K562 (cell line): ENCODE data around the gene DLGAP1. TPM values are rescaled to one million over a fixed set of nuclear protein-coding genes. Genes with fewer than 3 reads are reported as not detected.

Experiments used
- ATF1 ChIP-seq, 2 experiments: fragments of 450-650 bp in 1 of 2; IDR thresholded peaks; 2 replicates each; pipeline ENCODE4 v1.6.1; 2016; ENCODE audit warnings: missing compliant biosample characterization in 1 of 2, missing genetic modification characterization in 1 of 2
- BRCA1 ChIP-seq, 2 experiments: fragments of 450-650 bp in 1 of 2; sonication (generic) in 1 of 2; formaldehyde crosslinking in 1 of 2; IDR thresholded peaks; 2 replicates each; pipeline versions ENCODE4 v1.5.0 to v1.6.1; 2017 to 2020; ENCODE audit warnings: mild to moderate bottlenecking in 1 of 2, missing genetic modification reagents in 1 of 2
- CHD2 ChIP-seq: IDR thresholded peaks from 2 replicates; pipeline ENCODE4 v1.6.1; 2011; ENCODE audit warnings: low read depth, low read length
- EGR1 ChIP-seq: fragments of 450-650 bp; conservative IDR thresholded peaks from 2 replicates; pipeline ENCODE4 v1.6.1; 2017; ENCODE audit warnings: mild to moderate bottlenecking
- EP300 ChIP-seq: IDR thresholded peaks from 2 replicates; pipeline ENCODE4 v1.6.1; 2012; ENCODE audit warnings: low read length, improper control_type of control experiment
- GTF2F1 ChIP-seq: IDR thresholded peaks from 2 replicates; pipeline ENCODE4 v1.6.1; 2011; ENCODE audit warnings: low read depth, low read length, improper control_type of control experiment
- MAFG ChIP-seq: fragments of 450-650 bp; conservative IDR thresholded peaks from 2 replicates; pipeline ENCODE4 v1.6.1; 2016; ENCODE audit warnings: missing genetic modification characterization, missing compliant biosample characterization
- MYC ChIP-seq, 2 experiments: fragments of 250-450 bp in 1 of 2; sonication (Bioruptor Pico) in 1 of 2; IDR thresholded peaks; 2 replicates each; pipeline versions ENCODE4 v1.5.1 to v1.6.1; 2012 to 2021; ENCODE audit warnings: low read depth in 2 of 2, borderline replicate concordance in 1 of 2, improper control_type of control experiment in 1 of 2, low read length in 1 of 2, mild to moderate bottlenecking in 1 of 2, moderate library complexity in 1 of 2
- MYNN ChIP-seq, 2 experiments: sonication (generic); formaldehyde crosslinking in 1 of 2; IDR thresholded peaks; 2 replicates each; pipeline versions ENCODE4 v1.5.0 to v1.6.1; 2016 to 2020; ENCODE audit warnings: antibody characterized with exemption in 1 of 2, missing genetic modification reagents in 1 of 2
- OTX1 ChIP-seq: fragments of 450-650 bp; formaldehyde crosslinking; IDR thresholded peaks from 2 replicates; pipeline ENCODE4 v1.4.0; 2022; ENCODE audit warnings: mild to moderate bottlenecking
- POLR3G ChIP-seq: IDR thresholded peaks from 2 replicates; pipeline ENCODE4 v1.6.1; 2011; ENCODE audit not compliant: insufficient read length, insufficient replicate concordance; ENCODE audit errors: extremely low read depth
- SIN3A ChIP-seq, 2 experiments: fragments of 150-350 bp in 1 of 2; IDR thresholded peaks; 2 replicates each; pipeline ENCODE4 v1.6.1; 2011 to 2016; ENCODE audit warnings: borderline replicate concordance in 2 of 2, low read depth in 2 of 2, low read length in 2 of 2, mild to moderate bottlenecking in 2 of 2, moderate library complexity in 2 of 2; ENCODE audit not compliant: control insufficient read depth in 1 of 2
- SMAD1 ChIP-seq: fragments of 150-350 bp; IDR thresholded peaks from 2 replicates; pipeline ENCODE4 v1.6.1; 2014; ENCODE audit warnings: low read length, low read depth; ENCODE audit not compliant: partially characterized antibody
- SMAD2 ChIP-seq: fragments of 150-350 bp; IDR thresholded peaks from 2 replicates; pipeline ENCODE4 v1.6.1; 2014; ENCODE audit warnings: low read depth, mild to moderate bottlenecking, low read length
- TBP ChIP-seq: optimal IDR thresholded peaks from 2 replicates; pipeline ENCODE3; 2011; ENCODE audit warnings: low read depth, low read length, improper control_type of control experiment
- XRCC3 ChIP-seq: fragments of 450-650 bp; IDR thresholded peaks from 2 replicates; pipeline ENCODE4 v1.6.1; 2017; ENCODE audit warnings: mild to moderate bottlenecking, moderate library complexity
- XRCC5 ChIP-seq: fragments of 200-400 bp; formaldehyde crosslinking; IDR thresholded peaks from 2 replicates; pipeline ENCODE4 v1.6.1; 2017; ENCODE audit warnings: low read depth, mild to moderate bottlenecking, low read length
- ZBTB1 ChIP-seq: sonication (generic); formaldehyde crosslinking; IDR thresholded peaks from 2 replicates; pipeline ENCODE4 v1.8.1; 2023; ENCODE audit warnings: missing genetic modification reagents, low read depth, mild to moderate bottlenecking, borderline replicate concordance
- ZBTB17 ChIP-seq: fragments of 450-650 bp; formaldehyde crosslinking; IDR thresholded peaks from 2 replicates; pipeline ENCODE4 v1.4.0; 2020; ENCODE audit warnings: mild to moderate bottlenecking
- ZC3H8 ChIP-seq: fragments of 450-650 bp; IDR thresholded peaks from 2 replicates; pipeline ENCODE4 v1.6.1; 2017
- ZKSCAN3 ChIP-seq: fragments of 250-450 bp; sonication (Bioruptor Pico); IDR thresholded peaks from 2 replicates; pipeline ENCODE4 v1.4.0; 2020
- ZNF124 ChIP-seq: sonication (generic); formaldehyde crosslinking; IDR thresholded peaks from 2 replicates; pipeline ENCODE4 v1.8.1; 2022; ENCODE audit warnings: missing genetic modification reagents
- ZNF282 ChIP-seq: sonication (generic); formaldehyde crosslinking; IDR thresholded peaks from 2 replicates; pipeline ENCODE4 v1.8.1; 2023; ENCODE audit warnings: missing genetic modification reagents
- ZNF79 ChIP-seq: fragments of 250-450 bp; sonication (Bioruptor Pico); IDR thresholded peaks from 2 replicates; pipeline ENCODE4 v1.4.0; 2020; ENCODE audit warnings: low read depth, mild to moderate bottlenecking, moderate library complexity
- polyA plus RNA-seq, 8 experiments: library from polyadenylated mRNA; depleted of rRNA in 4 of 8; stranded (reverse) in 5 of 8; unstranded in 3 of 8; fragments of >200 nt; fragmentation: Nextera tagmentation in 2 of 8; fragmentation: Illumina TruSeq in 1 of 8; extraction: Ambion mirVana in 2 of 8; extraction: Trizol in 1 of 8; gene quantifications; 2 replicates each; pipeline versions ENCODE4 v1.2.1 to v1.2.3, GENCODE V29; 2011 to 2014; ENCODE audit warnings: inconsistent platforms in 1 of 8, missing spikeins in 1 of 8
- total RNA-seq, 7 experiments: library from RNA; depleted of rRNA in 6 of 7; stranded (reverse); fragments of >200 nt in 6 of 7; fragmentation: Illumina TruSeq in 2 of 7; extraction: Trizol in 2 of 7; gene quantifications; 2 replicates each; pipeline versions ENCODE4 v1.2.1 to v1.2.3, GENCODE V29; 2011 to 2021; ENCODE audit warnings: low replicate concordance in 1 of 7
- TF ChIP-seq, protein P1 (sequence below): fragments of 250-450 bp; sonication (Bioruptor Pico); IDR thresholded peaks from 2 replicates; pipeline ENCODE4 v1.5.0; 2020; ENCODE audit warnings: mild to moderate bottlenecking
- TF ChIP-seq, protein P2 (sequence below): fragments of 250-450 bp; sonication (Bioruptor Pico); IDR thresholded peaks from 2 replicates; pipeline ENCODE4 v1.4.0; 2020

The DLGAP1 gene
- total and polyA plus RNA-seq, 9 of the 15 experiments (the other 6 are each of a cell fraction or from before 2014, with no cell fraction given): 0.04 to 0.22 (median 0.08) TPM

DNA sequence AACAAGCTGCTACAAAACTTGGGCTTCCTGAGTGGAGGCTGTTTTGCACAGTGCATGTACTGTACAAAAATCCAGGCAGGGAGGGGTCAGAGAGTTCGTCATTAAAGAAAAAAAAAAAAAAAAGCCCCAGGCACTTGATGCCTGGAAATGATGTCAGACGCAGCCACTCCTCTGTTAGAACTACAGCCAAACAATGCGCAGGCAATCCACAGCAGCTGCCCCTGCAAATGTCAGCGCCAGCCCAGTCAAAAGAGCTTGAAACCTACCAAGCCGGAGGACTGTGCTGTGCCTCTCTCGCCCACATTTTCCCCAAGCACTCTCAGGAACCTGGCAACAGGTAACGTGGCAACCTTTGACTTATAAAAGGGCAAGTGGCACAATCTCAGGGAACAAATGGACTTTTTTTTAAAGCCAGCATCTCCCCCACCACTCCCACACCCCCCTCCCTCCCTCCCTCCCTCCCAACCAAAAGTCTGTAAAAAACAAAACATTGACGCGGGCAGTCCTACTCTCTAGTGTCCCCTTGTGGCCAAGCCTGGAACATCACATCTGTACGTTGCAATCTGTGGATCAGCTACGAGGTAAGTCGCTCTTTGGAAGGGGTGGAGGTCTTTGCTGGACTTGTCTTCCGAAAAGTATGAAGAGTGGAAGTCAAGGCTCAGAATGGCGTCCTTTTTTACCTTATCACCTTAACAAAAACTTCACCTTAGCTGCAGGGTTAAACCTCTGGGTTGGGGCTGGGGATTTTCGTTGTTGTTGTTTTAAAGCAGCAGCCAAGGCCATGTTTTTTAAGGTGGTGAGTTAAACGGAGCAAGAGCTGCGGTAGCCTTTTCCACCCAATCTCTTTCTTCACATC is 861.0 kb downstream of the DLGAP1 start (continued):
- TF ChIP-seq, protein P1, sequence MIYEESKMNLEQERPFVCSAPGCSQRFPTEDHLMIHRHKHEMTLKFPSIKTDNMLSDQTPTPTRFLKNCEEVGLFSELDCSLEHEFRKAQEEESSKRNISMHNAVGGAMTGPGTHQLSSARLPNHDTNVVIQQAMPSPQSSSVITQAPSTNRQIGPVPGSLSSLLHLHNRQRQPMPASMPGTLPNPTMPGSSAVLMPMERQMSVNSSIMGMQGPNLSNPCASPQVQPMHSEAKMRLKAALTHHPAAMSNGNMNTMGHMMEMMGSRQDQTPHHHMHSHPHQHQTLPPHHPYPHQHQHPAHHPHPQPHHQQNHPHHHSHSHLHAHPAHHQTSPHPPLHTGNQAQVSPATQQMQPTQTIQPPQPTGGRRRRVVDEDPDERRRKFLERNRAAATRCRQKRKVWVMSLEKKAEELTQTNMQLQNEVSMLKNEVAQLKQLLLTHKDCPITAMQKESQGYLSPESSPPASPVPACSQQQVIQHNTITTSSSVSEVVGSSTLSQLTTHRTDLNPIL (CRISPR knock-in tag): no peak
- TF ChIP-seq GTF2F1 (peak; percentile 71; the same call in 1 of the 2 replicates), ZNF79 (CRISPR knock-in tag) (no peak), XRCC5 (0 out of 2 replicates have a peak, but pooled peaks have one; percentile 11), EP300 (peak; percentile 70), MYNN (IDR thresholded peaks at IDR 0.05) (no peak), MYNN (CRISPR knock-in tag; IDR thresholded peaks at IDR 0.05) (no peak), ZC3H8 (no peak), ZBTB1 (CRISPR knock-in tag) (no peak), ZNF124 (no peak), EGR1 (no peak), ZNF282 (CRISPR knock-in tag) (no peak), ZKSCAN3 (CRISPR knock-in tag) (no peak), SIN3A (IDR thresholded peaks at IDR 0.05; ENCODE audit: borderline replicate concordance in 2 of 2, control insufficient read depth in 1 of 2, low read depth in 2 of 2, low read length in 2 of 2) (peak; percentile 34 to 79; a peak in 1 of 4 replicates), SMAD1 (peak; percentile 68), ZBTB17 (CRISPR knock-in tag) (0 out of 2 replicates have a peak, but pooled peaks have one; percentile 16), XRCC3 (no peak), OTX1 (CRISPR knock-in tag) (no peak), SMAD2 (no peak), ATF1 (CRISPR knock-in tag; IDR thresholded peaks at IDR 0.05) (no peak), ATF1 (tag; IDR thresholded peaks at IDR 0.05) (peak; percentile 92), MAFG (tag) (0 out of 2 replicates have a peak, but pooled peaks have one; percentile 14), TBP (peak; percentile 71), MYC (IDR thresholded peaks at IDR 0.05; ENCODE audit: low read depth, low read length) (peak; percentile 73; the same call in 1 of the 2 replicates), MYC (CRISPR knock-in tag; IDR thresholded peaks at IDR 0.05; ENCODE audit: borderline replicate concordance, low read depth) (no peak), POLR3G (no peak), CHD2 (0 out of 2 replicates have a peak, but pooled peaks have one; percentile 19), BRCA1 (IDR thresholded peaks at IDR 0.05) (no peak), BRCA1 (CRISPR knock-in tag; IDR thresholded peaks at IDR 0.05) (no peak)
- TF ChIP-seq, protein P2, sequence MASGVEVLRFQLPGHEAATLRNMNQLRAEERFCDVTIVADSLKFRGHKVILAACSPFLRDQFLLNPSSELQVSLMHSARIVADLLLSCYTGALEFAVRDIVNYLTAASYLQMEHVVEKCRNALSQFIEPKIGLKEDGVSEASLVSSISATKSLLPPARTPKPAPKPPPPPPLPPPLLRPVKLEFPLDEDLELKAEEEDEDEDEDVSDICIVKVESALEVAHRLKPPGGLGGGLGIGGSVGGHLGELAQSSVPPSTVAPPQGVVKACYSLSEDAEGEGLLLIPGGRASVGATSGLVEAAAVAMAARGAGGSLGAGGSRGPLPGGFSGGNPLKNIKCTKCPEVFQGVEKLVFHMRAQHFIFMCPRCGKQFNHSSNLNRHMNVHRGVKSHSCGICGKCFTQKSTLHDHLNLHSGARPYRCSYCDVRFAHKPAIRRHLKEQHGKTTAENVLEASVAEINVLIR (CRISPR knock-in tag): 0 out of 2 replicates have a peak, but pooled peaks have one; percentile 9
